Measurements from ENCODE around the gene ADAMTS5. TPM values are rescaled to one million over a fixed set of nuclear protein-coding genes. Genes with fewer than 3 reads are reported as not detected.

ADAMTS5 gene
- not detected in 2 replicates for total RNA-seq (2014; rRNA removed; shearing (Covaris generic); ENCODE audit: low replicate concordance)

DNA sequence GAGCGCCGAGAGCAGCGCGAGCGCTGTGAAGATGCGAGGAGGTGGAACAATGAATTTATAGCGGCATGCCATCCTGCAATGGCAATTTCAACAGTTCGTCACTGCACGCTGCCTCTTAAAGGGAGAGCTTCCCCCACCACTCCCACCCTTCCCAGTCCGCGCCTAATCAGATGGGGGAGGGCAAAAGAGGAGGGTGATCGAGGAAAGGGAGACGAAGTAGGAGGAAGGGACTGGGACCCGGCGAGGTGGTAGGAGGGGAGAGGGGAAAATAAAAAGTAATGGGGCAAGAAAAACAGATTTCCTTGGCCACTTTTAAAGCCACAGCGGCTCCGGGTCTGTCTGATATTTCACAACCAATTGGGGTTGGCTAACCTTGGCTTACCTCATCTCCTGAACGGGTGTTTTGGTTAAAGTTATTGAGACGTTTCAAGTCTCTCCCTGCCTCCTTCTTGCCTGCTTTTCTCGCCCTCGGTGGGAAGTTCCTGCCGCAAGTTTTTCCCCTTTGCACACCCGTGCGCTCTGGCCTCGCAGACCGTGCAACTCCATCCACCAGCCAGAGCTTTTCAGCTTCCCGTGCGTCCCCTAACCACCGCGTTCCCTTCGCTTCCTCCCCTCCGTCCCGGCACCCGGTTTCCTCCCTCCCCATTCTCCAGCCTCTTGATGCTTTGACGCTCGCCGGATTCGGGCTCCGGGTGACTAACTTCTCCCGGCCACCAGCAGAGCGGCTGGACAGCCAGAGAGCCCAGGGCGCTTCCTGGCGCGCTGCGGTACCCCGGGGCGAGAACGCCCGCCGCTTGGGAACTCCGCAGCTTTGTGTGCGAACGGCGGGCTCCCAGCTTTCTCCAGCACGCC lies at the start of gene ADAMTS5:
Gene ADAMTS5, minus strand, starts transcription at position 27 of the 852 bp plus-strand sequence. CDS start 697 bp downstream, outside the sequence.
- H2AFZ ChIP-seq (ENCODE audit: low read length), result no peak within 1 kb of the TSS
- no peak for DNase-seq
- H3K36me3 ChIP-seq (ENCODE audit: insufficient read depth, low read length), result no peaks in the 10 kb centered on the region
- H3K9ac ChIP-seq (ENCODE audit: low read length), result no peak within 1 kb of the TSS
- H3K9me2 ChIP-seq (replicated peaks; ENCODE audit: insufficient read depth, low read length), result no peaks in the 10 kb centered on the region
- no peak within 1 kb of the TSS for H3K4me3 ChIP-seq (ENCODE audit: low read length)
- no peaks in the 10 kb centered on the region for H3K4me1 ChIP-seq (ENCODE audit: low read length)
- H3K9me3 ChIP-seq (ENCODE audit: low read length), result peaks cover 17% of the 10 kb centered on the region
- no peaks in the 10 kb centered on the region for H4K20me1 ChIP-seq (ENCODE audit: insufficient read depth, low read depth, low read length)
- no peak within 1 kb of the TSS for H3K4me2 ChIP-seq (ENCODE audit: low read depth, low read length, poor library complexity, severe bottlenecking)
- no peak within 1 kb of the TSS for H3K27ac ChIP-seq (ENCODE audit: low read length)
- H3K27me3 ChIP-seq (ENCODE audit: low read length), result no peaks in the 10 kb centered on the region
- no peaks in the 10 kb centered on the region for H3K79me2 ChIP-seq (ENCODE audit: low read length)

DNA sequence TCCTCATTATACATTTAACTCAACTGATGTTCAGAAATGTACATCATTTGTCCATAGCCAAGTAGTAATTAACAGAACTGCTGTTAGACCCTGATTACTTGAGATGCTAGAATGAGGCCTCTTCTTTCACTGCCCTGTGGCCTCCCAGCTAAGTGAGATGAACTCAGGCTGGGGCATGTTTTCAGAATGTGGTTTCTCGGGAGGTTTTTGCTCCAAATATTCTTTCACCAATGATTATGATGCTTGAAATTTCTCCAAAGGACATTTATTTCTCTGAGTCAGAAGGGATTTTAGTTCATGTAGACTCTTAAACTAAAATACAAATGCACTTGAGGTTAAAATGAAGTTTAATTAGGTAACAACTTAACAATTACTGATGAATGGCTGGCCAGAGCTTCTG lies 34.6 kb upstream of the ADAMTS5 start:
- no peak for DNase-seq
- Histone ChIP-seq H3K9me3 (ENCODE audit: low read length) (peaks cover 27% of the 10 kb centered on the region), H3K4me2 (ENCODE audit: low read depth, low read length, poor library complexity, severe bottlenecking) (no peak overlapping the region), H3K9ac (ENCODE audit: low read length) (no peak overlapping the region), H2AFZ (ENCODE audit: low read length) (no peak overlapping the region), H3K4me3 (ENCODE audit: low read length) (no peak overlapping the region), H3K79me2 (ENCODE audit: low read length) (no peaks in the 10 kb centered on the region), H3K4me1 (ENCODE audit: low read length) (no peaks in the 10 kb centered on the region), H3K9me2 (replicated peaks; ENCODE audit: insufficient read depth, low read length) (no peaks in the 10 kb centered on the region), H3K36me3 (ENCODE audit: insufficient read depth, low read length) (no peaks in the 10 kb centered on the region), H4K20me1 (ENCODE audit: insufficient read depth, low read depth, low read length) (no peaks in the 10 kb centered on the region), H3K27ac (ENCODE audit: low read length) (no peak overlapping the region), H3K27me3 (ENCODE audit: low read length) (no peaks in the 10 kb centered on the region)

DNA sequence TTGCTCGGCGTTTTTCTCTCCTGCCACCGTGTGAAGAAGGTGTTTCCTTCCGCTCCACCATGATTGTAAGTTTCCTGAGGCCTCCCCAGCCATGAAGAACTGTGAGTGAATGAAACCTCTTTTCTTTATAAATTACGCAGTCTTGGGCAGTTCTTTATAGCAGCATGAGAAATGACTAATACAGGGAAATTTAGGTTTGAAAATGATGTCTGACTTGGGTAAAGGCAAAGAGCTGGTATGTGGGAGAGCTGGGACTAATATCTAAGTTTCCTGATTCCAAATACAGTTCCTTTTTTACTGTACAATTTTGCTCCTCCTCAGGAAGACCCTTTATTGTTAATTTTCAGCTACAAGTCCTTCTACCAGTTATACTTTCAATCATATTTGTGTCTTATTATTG lies 16.7 kb upstream of the ADAMTS5 start:
- Histone ChIP-seq H3K9ac (ENCODE audit: low read length) (no peak overlapping the region), H4K20me1 (ENCODE audit: insufficient read depth, low read depth, low read length) (no peaks in the 10 kb centered on the region), H3K4me2 (ENCODE audit: low read depth, low read length, poor library complexity, severe bottlenecking) (no peak overlapping the region), H3K9me3 (ENCODE audit: low read length) (peaks cover 16% of the 10 kb centered on the region), H3K79me2 (ENCODE audit: low read length) (no peaks in the 10 kb centered on the region), H3K27ac (ENCODE audit: low read length) (no peak overlapping the region), H3K4me1 (ENCODE audit: low read length) (no peaks in the 10 kb centered on the region), H3K36me3 (ENCODE audit: insufficient read depth, low read length) (no peaks in the 10 kb centered on the region), H3K9me2 (replicated peaks; ENCODE audit: insufficient read depth, low read length) (no peaks in the 10 kb centered on the region), H3K4me3 (ENCODE audit: low read length) (no peak overlapping the region), H3K27me3 (ENCODE audit: low read length) (no peaks in the 10 kb centered on the region), H2AFZ (ENCODE audit: low read length) (no peak overlapping the region)
- DNase-seq, result no peak

DNA sequence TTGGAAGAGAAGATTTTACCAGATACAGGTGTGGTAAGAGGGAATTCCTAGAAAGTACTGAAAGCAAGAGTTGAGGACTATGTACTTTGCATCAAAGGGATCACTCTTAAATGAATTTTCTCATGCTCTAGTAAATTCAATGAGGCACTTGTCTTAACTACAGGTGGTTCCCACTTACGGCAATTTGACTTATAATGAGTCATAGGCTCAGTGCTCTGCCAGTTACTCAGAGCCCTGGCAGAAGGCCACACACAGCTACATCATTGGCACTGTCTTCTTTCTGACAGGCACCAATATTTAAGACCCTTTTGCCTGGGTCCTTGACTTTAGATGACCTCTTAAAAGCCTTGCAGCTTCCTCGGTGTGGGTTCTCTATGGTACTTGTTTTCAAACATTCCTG lies 15.9 kb upstream of the ADAMTS5 start:
- Histone ChIP-seq H3K4me2 (ENCODE audit: low read depth, low read length, poor library complexity, severe bottlenecking) (no peak overlapping the region), H3K36me3 (ENCODE audit: insufficient read depth, low read length) (no peaks in the 10 kb centered on the region), H3K27me3 (ENCODE audit: low read length) (no peaks in the 10 kb centered on the region), H3K9ac (ENCODE audit: low read length) (no peak overlapping the region), H3K4me3 (ENCODE audit: low read length) (no peak overlapping the region), H4K20me1 (ENCODE audit: insufficient read depth, low read depth, low read length) (no peaks in the 10 kb centered on the region), H3K4me1 (ENCODE audit: low read length) (no peaks in the 10 kb centered on the region), H3K79me2 (ENCODE audit: low read length) (no peaks in the 10 kb centered on the region), H3K9me2 (replicated peaks; ENCODE audit: insufficient read depth, low read length) (no peaks in the 10 kb centered on the region), H3K9me3 (ENCODE audit: low read length) (peaks cover 10% of the 10 kb centered on the region), H3K27ac (ENCODE audit: low read length) (no peak overlapping the region), H2AFZ (ENCODE audit: low read length) (no peak overlapping the region)
- DNase-seq, result no peak

DNA sequence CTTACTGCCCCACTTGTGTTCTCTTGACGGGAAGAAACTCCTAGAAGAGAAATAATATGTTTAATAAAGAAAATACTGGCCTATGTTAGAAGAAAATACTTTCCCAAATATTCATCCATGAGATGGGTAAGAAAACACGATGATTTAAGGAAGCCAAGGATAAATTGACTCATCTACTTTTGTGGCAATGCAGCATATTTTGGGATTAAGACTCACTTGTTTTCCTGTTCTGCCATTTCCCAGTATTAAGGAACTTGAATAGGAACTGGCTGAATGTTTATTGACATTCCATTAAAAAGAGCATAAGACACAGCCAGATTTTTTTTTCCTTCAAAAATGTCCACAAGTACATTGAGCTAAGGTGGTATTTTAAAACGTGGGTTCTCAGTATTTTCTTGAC lies 10.9 kb upstream of the ADAMTS5 start:
- Histone ChIP-seq H4K20me1 (ENCODE audit: insufficient read depth, low read depth, low read length) (no peaks in the 10 kb centered on the region), H2AFZ (ENCODE audit: low read length) (no peak overlapping the region), H3K4me3 (ENCODE audit: low read length) (no peak overlapping the region), H3K36me3 (ENCODE audit: insufficient read depth, low read length) (no peaks in the 10 kb centered on the region), H3K4me2 (ENCODE audit: low read depth, low read length, poor library complexity, severe bottlenecking) (no peak overlapping the region), H3K27ac (ENCODE audit: low read length) (no peak overlapping the region), H3K4me1 (ENCODE audit: low read length) (no peaks in the 10 kb centered on the region), H3K9me3 (ENCODE audit: low read length) (peaks cover 27% of the 10 kb centered on the region), H3K27me3 (ENCODE audit: low read length) (no peaks in the 10 kb centered on the region), H3K9ac (ENCODE audit: low read length) (no peak overlapping the region), H3K79me2 (ENCODE audit: low read length) (no peaks in the 10 kb centered on the region), H3K9me2 (replicated peaks; ENCODE audit: insufficient read depth, low read length) (no peaks in the 10 kb centered on the region)
- DNase-seq, result no peak

DNA sequence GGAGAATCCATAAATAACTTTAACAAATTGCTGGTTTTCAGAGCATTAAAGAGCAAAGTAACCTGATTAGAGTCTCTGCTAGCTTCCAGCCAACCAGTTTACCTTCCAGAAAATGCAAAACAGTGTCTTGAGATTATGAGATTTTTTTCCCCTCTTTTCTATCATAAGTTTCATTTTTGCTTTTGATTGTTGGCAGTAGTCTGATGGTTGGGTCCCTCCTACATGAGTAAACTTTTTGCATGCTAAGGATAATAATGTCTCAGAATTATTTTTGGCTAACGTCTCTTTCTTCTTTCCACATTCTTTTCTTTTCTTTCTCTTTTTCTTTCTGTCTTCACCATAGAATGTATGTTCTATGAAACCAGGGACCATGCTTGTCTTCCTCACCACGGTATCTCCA lies 6.3 kb upstream of the ADAMTS5 start:
- no peak for DNase-seq
- H3K9ac ChIP-seq (ENCODE audit: low read length), result no peak overlapping the region
- no peaks in the 10 kb centered on the region for H3K79me2 ChIP-seq (ENCODE audit: low read length)
- H3K4me1 ChIP-seq (ENCODE audit: low read length), result no peaks in the 10 kb centered on the region
- no peaks in the 10 kb centered on the region for H3K27me3 ChIP-seq (ENCODE audit: low read length)
- H3K4me3 ChIP-seq (ENCODE audit: low read length), result no peak overlapping the region
- no peak overlapping the region for H3K27ac ChIP-seq (ENCODE audit: low read length)
- no peak overlapping the region for H3K4me2 ChIP-seq (ENCODE audit: low read depth, low read length, poor library complexity, severe bottlenecking)
- H3K9me3 ChIP-seq (ENCODE audit: low read length), result peaks cover 28% of the 10 kb centered on the region
- H3K9me2 ChIP-seq (replicated peaks; ENCODE audit: insufficient read depth, low read length), result no peaks in the 10 kb centered on the region
- no peak overlapping the region for H2AFZ ChIP-seq (ENCODE audit: low read length)
- H3K36me3 ChIP-seq (ENCODE audit: insufficient read depth, low read length), result no peaks in the 10 kb centered on the region
- no peaks in the 10 kb centered on the region for H4K20me1 ChIP-seq (ENCODE audit: insufficient read depth, low read depth, low read length)

DNA sequence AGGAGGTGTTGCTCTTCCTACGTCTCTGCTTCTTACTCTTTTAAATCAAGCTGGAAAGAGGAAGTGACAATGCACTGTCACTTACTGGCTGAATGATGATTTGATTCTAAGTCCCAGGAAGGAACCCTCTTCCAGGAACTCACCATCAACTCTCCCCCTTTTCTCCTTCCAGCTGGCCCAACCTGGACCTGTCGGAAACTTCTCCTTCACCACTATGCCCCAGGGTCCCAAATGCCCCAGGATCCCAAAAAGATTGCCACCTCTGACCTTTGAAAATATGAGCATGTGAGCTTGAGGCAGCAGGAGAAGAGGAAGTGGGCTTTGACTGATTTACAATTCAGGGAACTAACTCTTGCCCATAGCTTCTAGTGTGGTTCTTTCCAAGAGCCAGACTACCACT lies 5.3 kb upstream of the ADAMTS5 start:
- H3K36me3 ChIP-seq (ENCODE audit: insufficient read depth, low read length), result no peaks in the 10 kb centered on the region
- H3K27me3 ChIP-seq (ENCODE audit: low read length), result no peaks in the 10 kb centered on the region
- H3K4me2 ChIP-seq (ENCODE audit: low read depth, low read length, poor library complexity, severe bottlenecking), result no peak overlapping the region
- no peak overlapping the region for H3K9ac ChIP-seq (ENCODE audit: low read length)
- H2AFZ ChIP-seq (ENCODE audit: low read length), result no peak overlapping the region
- no peaks in the 10 kb centered on the region for H3K4me1 ChIP-seq (ENCODE audit: low read length)
- no peaks in the 10 kb centered on the region for H4K20me1 ChIP-seq (ENCODE audit: insufficient read depth, low read depth, low read length)
- H3K27ac ChIP-seq (ENCODE audit: low read length), result no peak overlapping the region
- H3K4me3 ChIP-seq (ENCODE audit: low read length), result no peak overlapping the region
- H3K9me3 ChIP-seq (ENCODE audit: low read length), result peaks cover 25% of the 10 kb centered on the region
- H3K9me2 ChIP-seq (replicated peaks; ENCODE audit: insufficient read depth, low read length), result no peaks in the 10 kb centered on the region
- H3K79me2 ChIP-seq (ENCODE audit: low read length), result no peaks in the 10 kb centered on the region
- no peak for DNase-seq

DNA sequence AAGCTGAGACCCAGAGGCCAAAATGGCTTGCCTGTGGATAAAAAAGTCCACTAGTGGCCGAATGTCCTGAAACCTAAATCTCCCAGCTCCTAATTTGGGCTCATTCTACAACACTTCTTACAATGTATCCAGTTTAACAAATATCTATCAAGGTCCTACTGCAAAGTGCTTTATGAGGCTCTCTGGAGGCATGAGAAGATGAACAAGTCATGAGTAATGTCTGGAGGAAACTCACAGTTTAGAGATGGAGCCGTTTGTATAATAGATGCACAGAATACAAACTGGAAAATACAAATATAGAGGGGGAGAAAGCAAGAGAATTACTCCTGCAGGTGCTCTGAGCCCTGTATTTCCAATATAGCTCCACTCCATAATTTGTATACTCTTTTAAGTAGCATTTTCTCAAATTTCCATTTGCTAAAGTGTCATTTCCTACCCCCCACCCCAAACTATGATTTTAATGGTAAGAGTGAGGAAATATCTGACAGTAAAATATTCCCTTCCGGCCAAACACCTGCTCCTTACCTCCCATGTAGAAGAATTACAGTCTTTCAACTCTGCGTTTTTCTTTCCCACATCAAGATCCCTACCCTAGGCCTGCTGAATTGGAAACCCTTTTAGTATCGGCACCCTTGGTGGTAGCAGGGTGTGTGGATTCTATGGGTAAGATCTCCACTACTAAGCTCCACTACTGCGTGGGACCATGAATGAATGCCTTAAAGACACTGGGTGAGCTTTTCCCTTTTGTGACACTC lies 3.3 kb upstream of the ADAMTS5 start:
- peaks cover 24% of the 10 kb centered on the region for H3K9me3 ChIP-seq (ENCODE audit: low read length)
- no peak overlapping the region for H3K4me2 ChIP-seq (ENCODE audit: low read depth, low read length, poor library complexity, severe bottlenecking)
- H3K79me2 ChIP-seq (ENCODE audit: low read length), result no peaks in the 10 kb centered on the region
- no peak overlapping the region for H3K4me3 ChIP-seq (ENCODE audit: low read length)
- H3K36me3 ChIP-seq (ENCODE audit: insufficient read depth, low read length), result no peaks in the 10 kb centered on the region
- no peak overlapping the region for H3K9ac ChIP-seq (ENCODE audit: low read length)
- H3K27ac ChIP-seq (ENCODE audit: low read length), result no peak overlapping the region
- H3K9me2 ChIP-seq (replicated peaks; ENCODE audit: insufficient read depth, low read length), result no peaks in the 10 kb centered on the region
- H3K4me1 ChIP-seq (ENCODE audit: low read length), result no peaks in the 10 kb centered on the region
- no peaks in the 10 kb centered on the region for H3K27me3 ChIP-seq (ENCODE audit: low read length)
- H4K20me1 ChIP-seq (ENCODE audit: insufficient read depth, low read depth, low read length), result no peaks in the 10 kb centered on the region
- no peak for DNase-seq
- H2AFZ ChIP-seq (ENCODE audit: low read length), result no peak overlapping the region
